Pulmonary artery endothelial cell (primary cell): Measurements from ENCODE around the gene RAPGEF6. TPM values are rescaled to one million over a fixed set of nuclear protein-coding genes. Genes with fewer than 3 reads are reported as not detected.
A peak's percentile ranks its signal among the peaks of the same experiment; 100 is the strongest.
"Not testable (repeated sequence)": the region's sequence is repeated elsewhere in the genome, so short reads cannot be mapped to it uniquely, and the experiment has no call there.

Experiments
- DNase-seq: peaks from one replicate; pipeline ENCODE4 v3.0.0-alpha.2; 2011; ENCODE audit warnings: low read depth, low spot score
- total RNA-seq: library from RNA; depleted of rRNA; stranded (reverse); fragments of >200 nt; gene quantifications from 2 replicates; pipeline ENCODE4 v1.2.3, GENCODE V29; 2014

Gene RAPGEF6
- total RNA-seq, 1 donor from 2014 or later, result 21.4 TPM

DNA sequence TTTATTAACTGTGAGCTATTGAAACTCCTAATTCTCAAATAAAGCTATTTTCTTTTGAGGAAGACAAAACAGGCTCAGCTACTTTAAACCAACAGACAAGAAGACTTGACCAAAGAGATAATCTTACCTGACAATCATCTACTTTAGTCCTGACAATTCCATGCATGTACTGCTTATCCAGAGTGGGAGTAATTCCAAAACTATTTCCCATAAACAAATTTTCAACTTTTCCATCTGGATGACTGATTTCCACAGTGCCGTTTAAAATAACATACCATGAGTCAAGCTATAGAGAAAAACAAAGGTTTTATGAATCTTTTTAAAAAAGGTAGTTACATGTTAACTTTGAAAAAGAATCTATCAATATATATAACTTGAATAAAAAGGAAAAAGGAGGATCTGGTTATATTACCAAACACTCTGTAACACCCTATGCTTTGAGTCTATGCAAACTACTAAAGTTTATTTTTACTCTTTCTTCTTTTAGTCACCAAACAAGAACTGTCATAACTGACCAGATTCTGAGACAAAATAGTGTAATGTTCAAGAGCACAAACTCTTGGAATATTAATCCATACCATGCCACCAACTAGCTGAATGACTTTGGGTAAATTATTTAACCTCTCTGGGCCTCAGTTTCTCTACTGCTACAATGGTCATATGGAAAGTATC, 129.7 kb downstream of the RAPGEF6 start:
- no peak for DNase-seq

- no peak for DNase-seq
Measured at GRCh38 chr5:131496400-131496713, 138.7 kb downstream of the RAPGEF6 start.

DNA sequence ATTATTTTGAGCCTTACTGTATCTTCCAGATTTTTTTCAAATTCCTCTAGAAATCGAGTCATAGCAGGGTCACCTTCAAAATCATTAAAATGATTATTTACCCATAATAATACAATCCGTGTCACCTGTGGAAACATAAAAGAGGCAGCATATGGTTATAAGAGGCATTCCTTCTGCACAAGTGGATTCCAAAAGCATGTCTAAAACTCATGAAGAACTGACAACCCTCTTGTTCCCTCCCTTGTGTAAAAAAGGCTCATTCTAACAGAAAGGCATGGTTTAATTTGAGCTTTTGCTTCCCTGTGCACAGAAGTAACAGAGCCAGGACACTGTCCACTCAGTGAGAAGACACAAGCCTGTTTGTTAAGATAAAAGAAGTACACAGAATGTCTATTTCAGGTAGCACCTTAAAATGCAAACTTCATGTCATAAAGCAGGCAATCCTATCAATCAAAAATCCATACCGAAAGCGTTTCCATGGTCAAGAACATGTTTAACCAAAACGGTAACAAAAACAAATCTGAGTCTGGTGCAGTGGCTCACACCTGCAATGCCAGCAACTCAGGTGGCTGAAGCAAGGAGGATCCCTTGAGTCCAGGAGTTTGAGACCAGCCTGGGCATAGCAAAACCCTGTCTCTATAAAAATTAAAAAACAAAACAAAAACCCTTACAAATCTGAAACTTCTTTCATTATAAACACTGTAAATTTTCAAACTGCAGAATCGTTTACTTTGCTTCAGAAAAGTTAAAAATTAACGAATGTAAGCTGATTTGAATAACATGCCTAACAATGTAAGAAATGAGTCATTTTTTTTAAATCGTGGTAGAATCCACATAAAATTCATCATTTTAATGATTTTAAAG, 139.3 kb downstream of the RAPGEF6 start:
- no peak for DNase-seq

- no peak for DNase-seq
Measured at GRCh38 chr5:131491749-131492148, 143.3 kb downstream of the RAPGEF6 start.

GRCh38 chr5:131488463-131488862, 146.6 kb downstream of the RAPGEF6 start:
- no peak for DNase-seq

GRCh38 chr5:131487371-131487770, 147.7 kb downstream of the RAPGEF6 start:
- DNase-seq, result not testable (repeated sequence)

DNA sequence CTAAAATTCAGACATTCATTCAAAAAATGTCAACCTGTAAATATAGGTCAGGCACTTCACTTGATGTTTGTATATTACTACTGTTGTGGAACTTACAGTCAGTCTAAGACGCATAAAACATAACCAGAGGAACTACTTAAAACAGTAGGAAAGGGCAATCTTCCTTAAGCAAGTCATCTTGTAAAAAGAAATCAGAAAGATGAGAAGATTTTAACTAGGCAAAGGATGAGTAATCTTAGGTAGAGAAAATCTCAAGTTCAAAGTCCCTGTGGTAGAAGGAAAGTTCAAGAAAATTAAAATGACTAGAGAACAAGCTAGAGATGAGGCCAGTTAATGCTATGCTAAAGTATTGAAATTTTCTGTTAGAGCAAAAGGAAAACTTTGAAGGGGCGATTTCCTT, 152.4 kb downstream of the RAPGEF6 start:
- DNase-seq, result no peak

GRCh38 chr5:131481569-131481968, 153.5 kb downstream of the RAPGEF6 start:
- no peak for DNase-seq

DNA sequence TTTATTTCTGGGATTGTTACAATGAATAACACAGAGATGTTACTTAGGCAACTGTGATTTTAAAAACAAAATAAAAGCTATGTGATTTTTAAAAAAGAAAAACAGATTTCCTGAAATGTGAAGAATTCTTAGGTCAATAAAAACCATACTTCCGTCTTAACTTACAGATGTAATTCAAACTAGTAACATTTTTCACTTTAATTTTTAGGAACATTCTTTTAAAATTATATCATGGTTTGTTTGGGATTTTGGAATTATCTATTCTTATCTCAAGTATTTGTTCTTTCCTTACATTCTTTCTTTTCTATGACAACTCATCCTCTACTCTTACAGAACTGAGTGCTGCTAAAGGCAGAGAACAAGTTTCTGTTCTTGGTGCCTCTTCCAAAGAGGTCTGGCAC, 159.5 kb downstream of the RAPGEF6 start:
- DNase-seq, result no peak

- no peak for DNase-seq
Measured at GRCh38 chr5:131473731-131474130, 161.3 kb downstream of the RAPGEF6 start.

DNA sequence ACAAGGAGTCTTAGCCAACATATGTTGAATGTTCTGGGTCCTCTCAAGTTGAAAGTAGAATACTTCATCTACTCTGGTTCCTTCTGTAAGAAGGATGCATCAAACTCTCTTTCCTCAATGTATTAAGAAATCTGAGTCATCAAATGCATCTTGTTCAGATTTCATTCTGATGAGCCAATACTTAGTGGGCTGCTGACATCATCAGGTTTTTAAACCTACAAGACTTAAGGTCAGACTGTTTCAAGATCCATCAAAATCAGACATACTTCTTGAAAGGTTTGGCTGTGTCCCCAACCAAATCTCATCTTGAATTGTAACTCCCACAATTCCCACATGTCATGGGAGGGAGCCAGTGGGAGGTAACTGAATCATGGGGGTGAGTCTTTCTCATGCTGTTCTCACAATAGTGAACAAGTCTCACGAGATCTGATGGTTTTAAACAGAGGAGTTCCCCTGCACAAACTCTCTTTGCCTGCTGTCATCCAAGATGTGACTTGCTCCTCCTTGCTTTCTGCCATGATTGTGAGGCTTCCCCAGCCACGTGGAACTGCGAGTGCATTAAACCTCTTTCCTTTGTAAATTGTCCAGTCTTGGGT, 168.8 kb downstream of the RAPGEF6 start:
- DNase-seq, result no peak

- DNase-seq, result no peak
Measured at GRCh38 chr5:131463656-131464055, 171.4 kb downstream of the RAPGEF6 start.

DNA sequence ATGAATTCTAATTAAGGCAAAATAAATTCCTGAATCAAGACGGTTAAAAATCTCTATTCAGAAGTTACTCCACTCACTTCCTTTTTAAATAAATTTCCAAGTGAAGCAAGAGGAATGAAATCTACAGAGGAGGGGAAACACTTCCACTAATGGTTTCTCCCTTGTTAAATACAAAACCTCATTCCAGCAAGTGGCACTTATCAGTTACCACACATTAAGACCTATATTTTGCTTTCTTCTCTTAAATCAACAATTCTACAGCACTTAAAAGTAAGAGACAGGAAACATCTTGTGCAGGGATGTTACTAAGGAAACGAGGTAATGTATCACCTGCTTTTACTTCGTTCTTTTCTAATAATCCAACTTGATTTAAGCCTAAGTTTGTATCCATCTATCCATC, 172.6 kb downstream of the RAPGEF6 start:
- peak; percentile 27 for DNase-seq

- no peak for DNase-seq
Measured at GRCh38 chr5:131461742-131462141, 173.3 kb downstream of the RAPGEF6 start.

DNA sequence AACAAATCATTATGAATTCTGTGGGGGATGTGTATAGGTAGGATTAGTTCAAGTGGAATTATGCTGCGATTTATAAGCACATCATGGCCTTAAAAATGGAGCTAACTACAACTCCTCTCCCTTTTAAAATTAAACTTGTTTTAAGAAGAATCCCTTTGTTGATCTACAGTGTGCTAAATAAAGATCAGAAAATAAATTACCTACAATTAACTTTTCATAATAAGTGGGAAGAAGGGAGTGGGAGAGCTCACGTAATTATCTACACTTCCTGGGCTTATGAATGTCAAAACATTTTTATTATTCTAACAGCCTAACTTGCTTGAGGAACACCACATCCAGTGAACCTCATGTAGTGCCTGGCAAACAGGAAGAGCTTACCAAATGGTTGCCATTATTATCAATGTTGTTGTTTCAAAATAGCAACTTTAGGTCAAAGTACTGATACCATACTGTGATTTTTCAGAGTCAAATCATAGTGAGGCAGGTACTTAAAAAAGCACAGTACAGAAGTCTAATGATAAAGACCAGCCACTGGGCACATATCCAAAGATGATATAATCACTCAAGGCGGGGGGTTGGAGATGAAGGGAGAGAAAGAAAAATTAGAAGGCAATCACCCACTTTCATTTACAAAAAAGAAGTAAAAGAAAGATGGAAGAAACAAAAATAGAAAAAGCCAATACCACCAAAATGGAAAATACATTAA, 174.0 kb downstream of the RAPGEF6 start:
- DNase-seq, result peak; percentile 26

GRCh38 chr5:131460133-131460532, 174.9 kb downstream of the RAPGEF6 start:
- DNase-seq, result no peak

DNA sequence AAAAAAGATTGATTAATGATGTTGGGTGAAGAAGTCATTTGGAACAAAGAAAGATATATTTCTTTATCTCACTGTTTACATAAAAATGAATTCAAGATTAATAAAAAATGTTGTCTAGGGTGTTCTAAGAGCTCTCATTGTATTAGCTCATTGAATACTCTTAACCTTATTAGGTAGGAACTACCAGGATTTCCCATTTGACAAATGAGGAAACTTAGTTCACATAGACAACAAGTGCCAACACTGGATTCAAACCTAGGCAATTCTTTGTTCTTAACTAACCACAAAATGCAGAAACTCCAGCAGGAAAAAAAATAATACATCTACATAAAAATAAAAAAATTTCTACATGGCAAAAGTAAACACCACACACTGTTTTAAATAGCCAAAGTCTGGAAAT, 175.8 kb downstream of the RAPGEF6 start:
- no peak for DNase-seq

DNA sequence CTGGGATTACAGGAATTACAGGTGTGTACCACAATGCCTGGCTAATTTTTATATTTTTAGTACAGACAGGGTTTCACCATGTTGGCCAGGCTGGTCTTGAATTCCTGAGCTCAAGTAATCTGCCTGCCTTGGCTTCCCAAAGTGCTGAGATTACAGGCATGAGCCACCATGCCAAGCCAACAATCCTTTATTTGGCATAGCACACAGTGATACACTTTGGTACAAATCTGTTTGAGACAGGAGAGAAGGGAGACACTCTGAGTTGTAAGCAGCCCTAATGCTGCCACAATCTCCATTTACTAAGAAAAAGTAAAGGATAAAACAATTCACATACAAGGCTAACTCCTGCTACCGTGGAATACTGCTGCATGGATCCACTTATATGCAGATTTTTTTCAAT, 177.8 kb downstream of the RAPGEF6 start:
- DNase-seq, result no peak

DNA sequence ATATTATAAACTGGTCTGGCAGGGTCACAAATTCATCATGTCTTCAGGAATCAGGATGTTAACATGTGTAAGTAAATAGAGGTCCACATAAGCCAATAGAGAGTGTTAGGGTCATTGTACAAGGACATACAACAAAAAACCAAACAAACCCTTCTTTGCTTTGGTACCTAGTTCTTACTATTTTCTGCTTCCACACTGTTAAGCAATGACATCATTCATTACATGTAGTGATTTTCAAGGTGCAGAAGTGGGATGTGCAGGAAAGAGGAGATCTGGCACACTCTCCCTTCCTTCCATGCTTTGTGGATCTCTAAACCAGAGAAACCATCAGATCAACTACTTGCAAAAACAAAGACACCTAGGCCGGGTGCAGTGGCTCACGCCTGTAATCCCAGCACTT, 184.1 kb downstream of the RAPGEF6 start:
- DNase-seq, result no peak

DNA sequence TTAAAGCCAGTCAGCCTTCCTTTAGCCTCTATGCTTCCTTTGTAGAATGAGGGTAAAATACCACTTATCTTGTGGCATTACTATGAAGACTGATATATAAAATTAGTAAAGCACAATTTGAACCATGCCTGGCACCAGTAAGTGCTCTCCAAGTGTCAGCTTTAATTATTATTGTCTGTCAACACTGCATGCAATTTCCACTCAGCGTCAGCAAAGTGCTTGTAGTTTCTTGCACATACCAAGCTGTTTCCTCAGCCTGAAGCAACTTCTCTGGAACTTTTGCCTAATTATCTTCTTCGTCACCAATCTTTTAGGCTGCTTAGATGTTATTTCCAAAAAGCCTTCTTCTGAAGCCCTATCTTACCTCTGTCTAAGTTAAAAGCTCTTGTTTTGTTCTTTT, 193.8 kb downstream of the RAPGEF6 start:
- no peak for DNase-seq

DNA sequence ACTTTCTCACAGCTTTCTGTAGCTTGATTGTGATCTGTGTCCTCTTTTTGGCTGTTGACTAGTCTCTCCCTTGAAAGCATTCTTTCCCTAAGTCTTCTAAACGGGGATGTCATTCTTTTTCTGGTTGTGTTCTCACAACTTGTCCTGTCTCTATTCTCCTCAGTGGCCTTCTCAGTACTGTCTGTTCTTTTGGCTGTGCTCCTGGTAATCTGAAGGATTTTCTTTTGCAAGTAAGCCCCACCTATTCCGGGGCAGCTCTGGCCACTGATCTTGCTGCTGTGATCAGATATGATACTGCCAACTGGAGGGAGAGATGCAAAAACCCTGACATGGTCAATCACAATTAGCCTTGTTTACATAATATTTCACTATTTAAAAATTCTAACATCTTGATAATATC, 198.9 kb downstream of the RAPGEF6 start:
- no peak for DNase-seq

DNA sequence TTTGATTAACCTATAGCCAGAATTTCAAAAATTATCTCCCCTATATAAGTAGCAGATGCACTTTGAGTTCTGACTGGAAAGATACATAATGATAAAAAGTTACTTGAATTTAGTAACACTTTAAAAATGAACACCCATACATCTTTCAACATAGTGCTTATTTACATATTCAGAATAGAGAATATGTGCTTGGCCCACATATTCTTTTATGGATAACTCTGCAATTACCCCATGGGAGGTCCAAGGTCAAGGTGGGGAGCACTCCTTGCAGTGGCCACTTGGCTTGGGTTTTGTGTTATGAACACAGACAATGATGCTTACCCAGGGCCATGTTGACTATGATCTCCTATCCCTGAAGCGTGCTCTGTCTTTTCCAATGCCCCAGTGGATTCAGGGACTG, 201.9 kb downstream of the RAPGEF6 start:
- DNase-seq, result no peak
